ENCODE measurements around the gene EOGT.

The EOGT gene

DNA sequence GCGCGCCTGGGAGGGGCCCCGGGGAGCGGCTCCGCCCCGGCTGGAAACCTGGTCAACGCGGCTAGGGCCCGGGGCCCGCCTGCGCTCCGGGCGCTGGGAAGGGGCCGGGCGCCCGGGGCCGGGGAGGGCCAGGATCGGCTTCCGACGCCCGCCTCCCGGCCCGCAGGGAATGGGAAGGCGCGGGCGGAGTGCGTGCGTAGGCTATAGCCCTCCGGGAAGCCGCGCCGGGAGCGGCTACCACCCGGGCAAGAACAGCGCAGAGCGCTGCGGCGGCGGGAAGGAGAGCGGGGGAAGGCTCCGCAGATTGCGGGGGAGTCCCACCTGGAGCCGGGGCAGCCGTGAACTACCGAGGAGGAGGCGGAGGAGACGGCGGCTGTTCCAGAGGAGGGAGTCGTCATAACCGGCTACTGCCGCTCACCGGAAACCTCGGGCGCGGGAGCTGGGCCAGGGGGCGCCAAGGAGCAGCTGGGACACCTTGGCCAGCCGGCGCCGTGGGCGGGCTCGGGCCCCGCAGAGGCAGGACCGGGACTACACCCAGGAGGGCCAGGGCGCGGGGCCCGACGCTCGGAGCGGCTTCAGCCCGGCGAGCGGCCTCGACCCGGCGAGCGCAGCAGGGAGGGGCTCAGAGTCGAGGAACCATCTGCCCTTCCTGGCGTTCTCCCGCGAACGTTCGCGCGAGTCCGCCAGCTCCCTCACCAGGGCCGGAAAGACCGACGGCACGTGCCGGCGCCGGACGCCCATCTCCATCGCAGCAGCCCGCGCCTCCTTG is at the start of gene EOGT:
Gene EOGT, minus strand, starts transcription at position 432 of the 769 bp plus-strand sequence. CDS start 3,838 bp downstream, outside the sequence.
- H3K4me3 ChIP-seq (ENCODE audit: low read depth in 1 of 2, low read length in 2 of 2) = peak within 1 kb of the TSS; percentile 73 to 86
- H3K36me3 ChIP-seq (ENCODE audit: insufficient read depth, low read length) = peaks cover 11% of the 10 kb centered on the region
- H3K27ac ChIP-seq (ENCODE audit: low read depth, low read length) = peak within 1 kb of the TSS; percentile 93
- H3K4me1 ChIP-seq (ENCODE audit: insufficient read depth, low read length) = peaks cover 43% of the 10 kb centered on the region
- no peaks in the 10 kb centered on the region for H3K9me3 ChIP-seq (ENCODE audit: low read length)
- no peaks in the 10 kb centered on the region for H3K27me3 ChIP-seq (ENCODE audit: control insufficient read depth in 1 of 2, insufficient read depth in 2 of 2, low read length in 2 of 2)
- peak within 1 kb of the TSS; percentile 85 for H3K9ac ChIP-seq (ENCODE audit: low read length)

DNA sequence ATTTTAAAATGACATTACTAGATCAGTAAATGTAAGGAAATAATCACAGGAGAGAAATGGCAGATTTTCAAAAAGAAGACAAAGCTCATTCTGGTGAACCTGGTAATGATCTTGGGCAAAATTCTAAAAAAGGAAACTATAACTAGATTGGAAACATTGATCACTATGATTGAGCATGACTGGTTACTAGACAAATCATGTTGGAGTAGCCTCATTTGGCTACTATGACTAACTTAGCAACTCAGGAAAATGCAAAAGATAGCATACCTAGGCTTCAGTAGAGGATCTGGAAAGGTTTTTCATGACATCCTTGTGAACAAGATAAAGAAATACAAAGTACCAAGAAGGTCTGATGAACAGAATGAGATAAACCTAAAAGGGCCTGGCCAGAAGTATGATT is 46.2 kb upstream of the EOGT start:
- no peaks in the 10 kb centered on the region for H3K9me3 ChIP-seq (ENCODE audit: low read length)
- H3K27me3 ChIP-seq (ENCODE audit: control insufficient read depth in 1 of 2, insufficient read depth in 2 of 2, low read length in 2 of 2) = no peaks in the 10 kb centered on the region
- no peak overlapping the region for H3K27ac ChIP-seq (ENCODE audit: low read depth, low read length)
- H3K9ac ChIP-seq (ENCODE audit: low read length) = no peak overlapping the region
- H3K4me1 ChIP-seq (ENCODE audit: insufficient read depth, low read length) = no peaks in the 10 kb centered on the region
- H3K4me3 ChIP-seq (ENCODE audit: low read depth in 1 of 2, low read length in 2 of 2) = no peak overlapping the region
- peaks cover 44% of the 10 kb centered on the region for H3K36me3 ChIP-seq (ENCODE audit: insufficient read depth, low read length)

DNA sequence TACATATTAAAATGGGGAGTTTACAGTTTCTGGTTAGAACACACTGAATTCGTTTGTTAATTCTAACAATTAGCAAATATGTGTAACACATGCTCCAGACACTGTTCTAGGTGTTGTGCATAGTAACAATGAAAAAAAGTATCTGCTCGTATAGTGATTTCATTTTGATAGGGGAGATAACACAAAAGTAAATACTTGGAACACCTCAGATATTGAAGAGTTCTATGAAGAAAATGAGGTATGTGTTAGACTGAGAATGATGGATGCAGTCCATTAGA is 45.4 kb upstream of the EOGT start:
- Histone ChIP-seq H3K4me3 (ENCODE audit: low read depth in 1 of 2, low read length in 2 of 2) (no peak overlapping the region), H3K27ac (ENCODE audit: low read depth, low read length) (no peak overlapping the region), H3K27me3 (ENCODE audit: control insufficient read depth in 1 of 2, insufficient read depth in 2 of 2, low read length in 2 of 2) (no peaks in the 10 kb centered on the region), H3K9ac (ENCODE audit: low read length) (no peak overlapping the region), H3K36me3 (ENCODE audit: insufficient read depth, low read length) (peaks cover 46% of the 10 kb centered on the region), H3K4me1 (ENCODE audit: insufficient read depth, low read length) (no peaks in the 10 kb centered on the region), H3K9me3 (ENCODE audit: low read length) (no peaks in the 10 kb centered on the region)

DNA sequence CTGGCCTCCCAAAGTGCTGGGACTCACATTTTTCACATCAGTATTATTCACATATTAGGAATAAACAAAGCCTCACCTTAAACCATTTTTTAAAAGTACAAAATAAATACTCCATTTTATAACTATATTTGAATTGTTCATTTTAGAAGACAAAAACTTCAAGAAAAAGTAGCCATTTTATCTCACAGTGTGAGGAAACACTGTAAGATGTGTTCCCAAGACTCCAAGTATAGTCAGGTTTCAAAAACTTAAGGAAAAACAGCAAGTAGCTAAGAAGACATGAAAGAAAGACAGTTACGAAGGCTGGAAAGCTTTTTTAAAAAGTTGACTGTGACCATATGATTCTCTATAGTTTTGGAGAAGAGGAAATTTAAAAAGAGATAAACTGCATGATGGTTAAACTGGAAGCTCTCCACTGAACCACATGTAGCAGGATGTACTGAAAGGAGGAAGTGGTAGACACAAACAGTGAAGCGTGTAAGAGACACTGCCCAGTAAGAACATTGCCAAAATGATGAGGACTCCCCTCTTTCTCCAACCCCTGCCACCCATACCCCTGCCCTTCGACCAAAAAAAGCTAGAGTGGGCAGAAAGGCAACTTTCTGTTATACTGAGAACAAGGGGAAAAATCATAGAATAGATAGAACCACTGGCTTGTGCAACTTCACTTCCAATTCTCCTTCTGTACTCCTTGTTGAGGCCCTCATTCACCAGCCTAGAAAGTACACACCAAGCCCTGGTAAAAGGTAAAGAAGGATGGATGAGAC is 44.9 kb upstream of the EOGT start:
- Histone ChIP-seq H3K4me3 (ENCODE audit: low read depth in 1 of 2, low read length in 2 of 2) (no peak overlapping the region), H3K27me3 (ENCODE audit: control insufficient read depth in 1 of 2, insufficient read depth in 2 of 2, low read length in 2 of 2) (no peaks in the 10 kb centered on the region), H3K9ac (ENCODE audit: low read length) (no peak overlapping the region), H3K36me3 (ENCODE audit: insufficient read depth, low read length) (peaks cover 46% of the 10 kb centered on the region), H3K27ac (ENCODE audit: low read depth, low read length) (no peak overlapping the region), H3K9me3 (ENCODE audit: low read length) (no peaks in the 10 kb centered on the region), H3K4me1 (ENCODE audit: insufficient read depth, low read length) (no peaks in the 10 kb centered on the region)

DNA sequence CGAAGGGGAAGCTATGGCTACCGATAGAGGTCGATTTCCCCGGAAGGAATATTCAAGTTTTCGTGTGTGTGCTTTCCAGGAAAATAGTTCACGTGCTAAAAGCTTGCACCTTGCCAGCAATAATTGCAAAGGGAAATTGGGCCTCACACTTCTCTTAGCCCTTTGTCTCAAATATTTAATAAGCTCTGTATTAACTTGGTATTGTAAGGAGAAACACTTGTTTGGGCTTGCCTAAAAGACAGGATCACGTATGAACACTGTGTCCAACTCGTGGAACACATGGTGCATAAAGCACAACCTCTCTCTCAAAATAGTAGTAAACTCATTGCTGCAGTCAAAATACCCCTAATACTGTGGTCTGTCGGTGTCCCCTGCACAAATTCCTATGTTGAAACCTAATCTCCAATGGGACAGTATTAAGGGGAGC is 39.0 kb upstream of the EOGT start:
- Histone ChIP-seq H3K9ac (ENCODE audit: low read length) (peak overlapping the region; percentile 97), H3K4me1 (ENCODE audit: insufficient read depth, low read length) (peaks cover 21% of the 10 kb centered on the region), H3K27ac (ENCODE audit: low read depth, low read length) (peak overlapping the region; percentile 94), H3K36me3 (ENCODE audit: insufficient read depth, low read length) (peaks cover 12% of the 10 kb centered on the region), H3K4me3 (ENCODE audit: low read depth in 1 of 2, low read length in 2 of 2) (peak overlapping the region; percentile 79 to 92), H3K27me3 (ENCODE audit: control insufficient read depth in 1 of 2, insufficient read depth in 2 of 2, low read length in 2 of 2) (no peaks in the 10 kb centered on the region), H3K9me3 (ENCODE audit: low read length) (no peaks in the 10 kb centered on the region)

DNA sequence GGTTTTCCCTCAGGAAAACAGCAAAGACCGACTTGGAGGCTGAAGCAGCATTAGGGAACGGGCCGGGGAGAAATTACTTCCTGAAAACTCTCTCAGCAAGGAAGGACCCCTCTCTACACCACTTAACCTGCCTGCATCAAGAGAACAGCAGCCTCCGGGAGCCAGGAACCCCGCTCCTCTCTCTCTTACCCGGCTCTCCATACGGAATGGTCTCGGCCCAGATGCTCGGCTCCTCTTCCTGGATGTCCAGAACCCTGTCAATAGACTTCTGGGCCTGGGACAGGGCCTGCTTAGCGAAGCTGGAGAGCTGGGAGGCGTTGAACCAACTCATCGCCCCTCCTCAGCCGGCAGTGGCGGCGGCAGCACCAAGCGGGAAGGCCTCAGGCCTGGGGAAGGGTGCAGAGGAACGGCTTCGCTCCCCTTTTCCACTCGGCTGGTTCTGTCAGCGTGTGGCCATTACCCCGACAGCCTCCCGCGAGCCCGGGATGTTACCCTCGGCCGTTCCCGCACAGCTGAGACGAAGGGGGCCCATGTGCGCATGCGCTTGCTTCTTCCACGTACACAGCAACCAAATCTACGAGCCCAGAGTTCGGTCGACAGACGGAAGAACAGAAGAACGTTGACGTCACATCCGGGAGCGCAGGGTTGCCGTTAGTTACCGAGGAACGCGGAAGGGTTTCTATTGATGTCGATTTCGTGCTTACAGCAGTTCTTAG is 38.4 kb upstream of the EOGT start, which contains the start of gene TMF1:
Gene TMF1, minus strand, starts transcription at position 578 of the 716 bp plus-strand sequence. Its CDS starts 247 bp downstream, at position 331.
- Histone ChIP-seq H3K4me1 (ENCODE audit: insufficient read depth, low read length) (peaks cover 21% of the 10 kb centered on the region), H3K9ac (ENCODE audit: low read length) (peak within 1 kb of the TSS; percentile 97), H3K4me3 (ENCODE audit: low read depth in 1 of 2, low read length in 2 of 2) (peak within 1 kb of the TSS; percentile 79 to 92), H3K9me3 (ENCODE audit: low read length) (no peaks in the 10 kb centered on the region), H3K27me3 (ENCODE audit: control insufficient read depth in 1 of 2, insufficient read depth in 2 of 2, low read length in 2 of 2) (no peaks in the 10 kb centered on the region), H3K27ac (ENCODE audit: low read depth, low read length) (peak within 1 kb of the TSS; percentile 94), H3K36me3 (ENCODE audit: insufficient read depth, low read length) (peaks cover 13% of the 10 kb centered on the region)

DNA sequence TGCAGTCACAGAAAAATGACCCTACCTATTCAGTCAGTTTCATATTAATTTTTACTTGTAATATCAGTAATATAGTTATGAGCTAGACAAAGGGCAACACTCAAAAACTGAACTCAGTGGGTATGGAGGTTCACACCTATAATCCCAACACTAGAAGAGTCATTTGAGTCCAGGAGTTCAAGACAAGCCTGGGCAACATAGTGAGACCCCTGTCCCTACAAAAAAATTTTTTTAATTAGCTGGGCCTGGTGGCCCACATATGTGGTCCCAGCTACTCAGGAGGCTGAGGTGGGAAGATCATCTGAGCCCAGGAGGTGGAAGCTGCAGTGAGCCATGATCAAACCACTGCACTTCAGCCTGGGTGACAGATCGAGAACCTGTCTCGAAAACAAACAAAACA is 35.5 kb upstream of the EOGT start:
- Histone ChIP-seq H3K4me3 (ENCODE audit: low read depth in 1 of 2, low read length in 2 of 2) (no peak overlapping the region), H3K36me3 (ENCODE audit: insufficient read depth, low read length) (peaks cover 23% of the 10 kb centered on the region), H3K27ac (ENCODE audit: low read depth, low read length) (no peak overlapping the region), H3K9me3 (ENCODE audit: low read length) (no peaks in the 10 kb centered on the region), H3K4me1 (ENCODE audit: insufficient read depth, low read length) (peaks cover 21% of the 10 kb centered on the region), H3K27me3 (ENCODE audit: control insufficient read depth in 1 of 2, insufficient read depth in 2 of 2, low read length in 2 of 2) (no peaks in the 10 kb centered on the region), H3K9ac (ENCODE audit: low read length) (no peak overlapping the region)

DNA sequence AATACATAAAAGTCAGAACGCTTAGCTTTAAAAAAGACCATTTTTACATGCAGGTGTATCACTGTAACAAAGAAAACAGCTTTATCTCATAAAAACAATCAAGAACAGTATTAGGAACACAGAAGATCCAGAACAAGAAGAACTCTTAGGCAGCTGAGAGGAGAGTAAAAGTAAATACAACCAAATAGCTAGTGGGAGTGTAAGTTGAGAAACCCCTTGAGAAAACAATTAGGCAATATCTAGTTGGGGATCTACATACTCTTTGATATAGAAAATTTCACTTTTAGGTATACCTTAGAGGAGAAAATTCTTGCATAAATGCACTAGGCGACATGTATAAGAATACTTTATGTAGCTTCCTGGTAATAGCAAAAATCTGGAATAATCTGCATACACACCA is 31.1 kb upstream of the EOGT start:
- H3K9ac ChIP-seq (ENCODE audit: low read length) = no peak overlapping the region
- no peak overlapping the region for H3K27ac ChIP-seq (ENCODE audit: low read depth, low read length)
- peaks cover 46% of the 10 kb centered on the region for H3K36me3 ChIP-seq (ENCODE audit: insufficient read depth, low read length)
- no peaks in the 10 kb centered on the region for H3K9me3 ChIP-seq (ENCODE audit: low read length)
- H3K27me3 ChIP-seq (ENCODE audit: control insufficient read depth in 1 of 2, insufficient read depth in 2 of 2, low read length in 2 of 2) = no peaks in the 10 kb centered on the region
- peaks cover 5% of the 10 kb centered on the region for H3K4me1 ChIP-seq (ENCODE audit: insufficient read depth, low read length)
- no peak overlapping the region for H3K4me3 ChIP-seq (ENCODE audit: low read depth in 1 of 2, low read length in 2 of 2)

DNA sequence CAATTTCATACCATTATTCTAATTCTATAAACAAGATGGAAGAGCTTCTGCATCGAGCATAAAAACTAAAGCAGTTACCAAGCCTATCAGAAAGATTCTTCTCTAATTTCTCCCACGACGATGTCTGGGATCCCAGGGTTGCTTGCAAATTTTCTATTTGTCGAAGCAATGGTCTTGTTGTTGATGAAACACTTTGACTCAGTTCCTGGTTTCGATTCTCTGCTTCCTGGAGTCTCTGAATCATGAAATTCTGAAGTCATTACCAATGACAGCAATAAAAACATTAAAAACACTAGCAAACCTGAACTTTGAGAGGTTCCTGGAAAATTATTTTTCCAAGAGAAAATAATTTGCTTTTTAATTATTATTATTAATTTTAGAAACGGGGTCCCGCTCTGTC is 20.0 kb upstream of the EOGT start:
- no peak overlapping the region for H3K27ac ChIP-seq (ENCODE audit: low read depth, low read length)

DNA sequence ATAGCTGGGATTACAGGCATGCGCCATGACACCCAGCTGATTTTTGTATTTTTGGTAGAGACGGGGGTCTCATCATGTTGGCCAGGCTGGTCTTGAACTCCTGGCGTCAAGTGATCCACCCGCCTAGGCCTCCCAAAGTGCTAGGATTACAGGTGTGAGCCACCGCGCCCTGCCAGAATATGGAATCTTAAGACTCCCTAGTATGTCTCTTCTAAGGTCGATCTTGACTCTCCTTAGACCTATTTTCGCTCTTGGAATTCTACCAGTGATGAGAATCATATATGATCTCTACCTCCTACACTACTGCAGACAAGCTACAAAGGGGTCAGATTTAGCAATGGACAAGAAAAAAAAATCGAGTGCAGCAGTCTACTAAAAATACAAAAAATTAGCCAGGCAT is 19.3 kb upstream of the EOGT start:
- no peaks in the 10 kb centered on the region for H3K9me3 ChIP-seq (ENCODE audit: low read length)
- no peak overlapping the region for H3K27ac ChIP-seq (ENCODE audit: low read depth, low read length)
- H3K9ac ChIP-seq (ENCODE audit: low read length) = no peak overlapping the region
- H3K36me3 ChIP-seq (ENCODE audit: insufficient read depth, low read length) = peaks cover 49% of the 10 kb centered on the region
- no peaks in the 10 kb centered on the region for H3K27me3 ChIP-seq (ENCODE audit: control insufficient read depth in 1 of 2, insufficient read depth in 2 of 2, low read length in 2 of 2)
- no peaks in the 10 kb centered on the region for H3K4me1 ChIP-seq (ENCODE audit: insufficient read depth, low read length)
- H3K4me3 ChIP-seq (ENCODE audit: low read depth in 1 of 2, low read length in 2 of 2) = no peak overlapping the region

More for the DNA sequence above, 20.0 kb upstream of the EOGT start:
- Histone ChIP-seq H3K9ac (ENCODE audit: low read length) (no peak overlapping the region), H3K36me3 (ENCODE audit: insufficient read depth, low read length) (peaks cover 49% of the 10 kb centered on the region), H3K9me3 (ENCODE audit: low read length) (no peaks in the 10 kb centered on the region), H3K27me3 (ENCODE audit: control insufficient read depth in 1 of 2, insufficient read depth in 2 of 2, low read length in 2 of 2) (no peaks in the 10 kb centered on the region), H3K4me3 (ENCODE audit: low read depth in 1 of 2, low read length in 2 of 2) (no peak overlapping the region), H3K4me1 (ENCODE audit: insufficient read depth, low read length) (no peaks in the 10 kb centered on the region)

DNA sequence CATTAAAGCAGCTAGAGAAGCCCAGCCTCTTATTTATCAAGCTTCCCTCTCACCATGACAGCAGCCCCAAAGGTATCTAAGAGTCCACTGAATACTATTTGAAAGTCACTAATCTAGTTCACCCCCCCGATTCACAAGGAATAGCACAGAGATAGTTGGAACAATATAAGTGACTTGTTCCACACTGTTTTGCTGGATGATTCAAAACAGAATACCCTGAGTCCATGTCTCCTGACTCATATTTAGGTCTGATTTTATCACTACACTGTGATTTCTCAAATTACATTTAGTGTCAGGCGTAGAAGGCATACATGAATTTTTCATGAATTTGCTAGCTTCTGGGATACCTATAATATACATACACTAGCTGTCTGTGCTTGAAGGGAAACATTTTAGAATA is 18.7 kb upstream of the EOGT start:
- H3K27me3 ChIP-seq (ENCODE audit: control insufficient read depth in 1 of 2, insufficient read depth in 2 of 2, low read length in 2 of 2) = no peaks in the 10 kb centered on the region
- H3K4me1 ChIP-seq (ENCODE audit: insufficient read depth, low read length) = no peaks in the 10 kb centered on the region
- no peak overlapping the region for H3K27ac ChIP-seq (ENCODE audit: low read depth, low read length)
- H3K36me3 ChIP-seq (ENCODE audit: insufficient read depth, low read length) = peaks cover 52% of the 10 kb centered on the region
- no peak overlapping the region for H3K9ac ChIP-seq (ENCODE audit: low read length)
- no peak overlapping the region for H3K4me3 ChIP-seq (ENCODE audit: low read depth in 1 of 2, low read length in 2 of 2)
- H3K9me3 ChIP-seq (ENCODE audit: low read length) = no peaks in the 10 kb centered on the region

Measured in muscle layer of colon (tissue), 2 donors.